ENCODE data around the gene FBXO24. TPM values are rescaled to one million over a fixed set of nuclear protein-coding genes. Genes with fewer than 3 reads are reported as not detected.

The FBXO24 gene
- total and polyA plus RNA-seq, 10 of the 15 experiments (the other 5 are each of a cell fraction or from before 2014, with no cell fraction given): 0.11 to 0.96 (median 0.27) TPM; not detected in 4

DNA sequence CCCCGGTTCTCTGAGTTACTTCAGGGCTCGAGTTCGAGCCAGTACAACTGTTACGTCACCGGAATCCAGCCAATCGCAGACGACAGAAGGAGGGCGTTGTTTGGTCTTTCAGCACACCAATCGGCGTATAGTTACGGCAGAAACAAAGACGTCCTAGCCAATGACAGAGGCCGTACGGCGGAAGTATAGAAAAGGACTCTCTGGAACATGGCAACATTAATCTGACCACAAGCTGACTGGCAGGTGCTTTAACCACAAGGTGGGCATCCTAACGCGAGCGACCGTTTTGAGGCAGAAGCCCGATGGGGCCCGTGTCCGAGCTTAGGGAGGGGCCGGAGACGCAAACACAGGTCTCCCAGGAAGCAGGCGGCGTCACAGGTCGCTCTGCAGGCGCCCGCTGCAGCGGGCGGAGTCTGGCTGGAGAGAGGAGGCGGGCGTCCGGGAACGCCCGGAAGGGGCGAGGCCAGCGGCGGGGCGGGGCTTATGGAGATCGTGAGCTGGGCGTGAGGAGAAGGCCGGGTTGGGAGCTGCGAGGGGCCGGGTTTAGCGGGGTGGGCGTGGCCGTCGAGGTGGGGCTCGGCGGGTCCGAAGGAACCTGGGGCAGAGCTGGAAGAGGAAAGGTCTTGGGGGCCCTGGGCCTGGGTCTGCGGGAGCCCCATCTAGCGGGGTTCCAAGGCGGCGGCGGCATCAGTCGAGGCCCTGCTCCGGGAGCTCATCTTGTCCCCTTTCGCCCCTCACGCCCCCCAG is 26.0 kb downstream of the FBXO24 start, which contains the start of gene MOSPD3:
Gene MOSPD3, plus strand, starts transcription at position 558 of the 747 bp plus-strand sequence. CDS start 252 bp downstream, outside the sequence.
- ChIA-PET POLR2A (interaction anchor here (0.6 to 2.2 kb wide), 17 partner anchors 9 to 780 kb away, joined by 3 to 28 read pairs (median 4); partner anchors contain the start of genes AGFG2, FBXO24, GNB2 and LRCH4), RAD21 (ENCODE audit: unreplicated experiment) (interaction anchor here (0.7 to 2.2 kb wide), 12 partner anchors 18 to 191 kb away, joined by 3 to 15 read pairs (median 4); partner anchors contain the start of genes FBXO24, LRCH4 and POP7), SMC1A (ENCODE audit: uncharacterized antibody, unreplicated experiment) (interaction anchor here (0.6 to 2.4 kb wide), 8 partner anchors 14 to 147 kb away, joined by 3 to 10 read pairs (median 4); partner anchors contain the start of genes FBXO24, LRCH4 and POP7), CTCF (interaction anchor here (0.6 to 6.6 kb wide), 17 partner anchors 9 to 240 kb away, joined by 3 to 35 read pairs (median 4); partner anchors contain the start of genes FBXO24, LRCH4, PCOLCE and POP7)
- H3K27ac ChIP-seq (ENCODE audit: control insufficient read depth, insufficient read depth): peak within 1 kb of the TSS; percentile 97
- DNase-seq (ENCODE audit: low read depth, low spot score) (peak; percentile 99), ATAC-seq (peak; percentile 98), FAIRE-seq (peak; percentile 100)
- H3K4me1 ChIP-seq (ENCODE audit: control insufficient read depth, insufficient read depth, low read length): peaks cover 5% of the 10 kb centered on the region
- H3K4me3 ChIP-seq: peak within 1 kb of the TSS; percentile 75
- H3K4me2 ChIP-seq (ENCODE audit: control insufficient read depth, insufficient read depth): peak within 1 kb of the TSS; percentile 100
- WGBS (ENCODE audit: insufficient coverage, insufficient replicate concordance, low lambda C conversion rate, missing lambda C conversion rate): 1% methylated on average over 53 of the region's 61 CpGs
- peak within 1 kb of the TSS; percentile 99 for H2AFZ ChIP-seq (ENCODE audit: control insufficient read depth, low read depth, low read length)
- no peaks in the 10 kb centered on the region for H4K20me1 ChIP-seq (ENCODE audit: control insufficient read depth, insufficient read depth)
- in situ Hi-C loops (cut with MboI): no loop called here
- peak within 1 kb of the TSS; percentile 88 for H3K9ac ChIP-seq (ENCODE audit: control insufficient read depth, insufficient read depth, low read length)
- intact Hi-C loops (cut with micrococcal nuclease; ENCODE audit: unreplicated experiment): loop anchor here (2.0 to 5.0 kb wide), 2 partner anchors 61 to 85 kb away; partner anchors contain the start of gene GNB2
- no TSS peak for BruUV-seq (replicated peaks)
- H3K9me3 ChIP-seq (replicated peaks; ENCODE audit: control insufficient read depth, insufficient read depth, low read length): no peaks in the 10 kb centered on the region
- peaks cover 0 to 3% of the 10 kb centered on the region in 2 experiments; a peak in 2 of 4 replicates for H3K27me3 ChIP-seq (replicated peaks in 1 of 2; ENCODE audit: control insufficient read depth in 2 of 2, insufficient read depth in 2 of 2, low read length in 1 of 2)
- no peaks in the 10 kb centered on the region for H3K79me2 ChIP-seq (ENCODE audit: control insufficient read depth, insufficient read depth, low read length)
- no peaks in the 10 kb centered on the region for H3K36me3 ChIP-seq (ENCODE audit: control insufficient read depth in 2 of 2, insufficient read depth in 2 of 2, low read length in 1 of 2)
- TF ChIP-seq MYC (IDR thresholded peaks at IDR 0.05; ENCODE audit: insufficient read depth, insufficient read length, insufficient replicate concordance, low read length, severe bottlenecking) (no peak), ZBTB4 (CRISPR knock-in tag; IDR thresholded peaks at IDR 0.05) (no peak), SMC3 (IDR thresholded peaks at IDR 0.05; ENCODE audit: borderline replicate concordance, low read length) (no peak), BCL11A (IDR thresholded peaks at IDR 0.05; ENCODE audit: low read depth, low read length) (no peak), TCF7 (IDR thresholded peaks at IDR 0.05; ENCODE audit: borderline replicate concordance) (no peak), RAD51 (IDR thresholded peaks at IDR 0.05) (no peak), ZBTB11 (CRISPR knock-in tag; IDR thresholded peaks at IDR 0.05) (no peak), STAT3 (IDR thresholded peaks at IDR 0.05; ENCODE audit: low read depth, low read length) (no peak), NFYA (IDR thresholded peaks at IDR 0.05; ENCODE audit: borderline replicate concordance, low read depth, low read length) (peak; percentile 66), IRF4 (IDR thresholded peaks at IDR 0.05; ENCODE audit: low read depth, low read length) (no peak), WRNIP1 (IDR thresholded peaks at IDR 0.05; ENCODE audit: borderline replicate concordance, low read depth, low read length) (no peak)
- TF ChIP-seq, protein P1, sequence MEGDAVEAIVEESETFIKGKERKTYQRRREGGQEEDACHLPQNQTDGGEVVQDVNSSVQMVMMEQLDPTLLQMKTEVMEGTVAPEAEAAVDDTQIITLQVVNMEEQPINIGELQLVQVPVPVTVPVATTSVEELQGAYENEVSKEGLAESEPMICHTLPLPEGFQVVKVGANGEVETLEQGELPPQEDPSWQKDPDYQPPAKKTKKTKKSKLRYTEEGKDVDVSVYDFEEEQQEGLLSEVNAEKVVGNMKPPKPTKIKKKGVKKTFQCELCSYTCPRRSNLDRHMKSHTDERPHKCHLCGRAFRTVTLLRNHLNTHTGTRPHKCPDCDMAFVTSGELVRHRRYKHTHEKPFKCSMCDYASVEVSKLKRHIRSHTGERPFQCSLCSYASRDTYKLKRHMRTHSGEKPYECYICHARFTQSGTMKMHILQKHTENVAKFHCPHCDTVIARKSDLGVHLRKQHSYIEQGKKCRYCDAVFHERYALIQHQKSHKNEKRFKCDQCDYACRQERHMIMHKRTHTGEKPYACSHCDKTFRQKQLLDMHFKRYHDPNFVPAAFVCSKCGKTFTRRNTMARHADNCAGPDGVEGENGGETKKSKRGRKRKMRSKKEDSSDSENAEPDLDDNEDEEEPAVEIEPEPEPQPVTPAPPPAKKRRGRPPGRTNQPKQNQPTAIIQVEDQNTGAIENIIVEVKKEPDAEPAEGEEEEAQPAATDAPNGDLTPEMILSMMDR (IDR thresholded peaks at IDR 0.05 in 2 of 3, conservative IDR thresholded peaks at IDR 0.05 in 1 of 3; ENCODE audit: control insufficient read depth in 2 of 3, extremely low read depth in 1 of 3, insufficient read depth in 1 of 3, low read depth in 3 of 3, low read length in 3 of 3): no peak

Data from GM12878 (cell line).